ENCODE data around the gene DMRTA2.

Gene DMRTA2

DNA sequence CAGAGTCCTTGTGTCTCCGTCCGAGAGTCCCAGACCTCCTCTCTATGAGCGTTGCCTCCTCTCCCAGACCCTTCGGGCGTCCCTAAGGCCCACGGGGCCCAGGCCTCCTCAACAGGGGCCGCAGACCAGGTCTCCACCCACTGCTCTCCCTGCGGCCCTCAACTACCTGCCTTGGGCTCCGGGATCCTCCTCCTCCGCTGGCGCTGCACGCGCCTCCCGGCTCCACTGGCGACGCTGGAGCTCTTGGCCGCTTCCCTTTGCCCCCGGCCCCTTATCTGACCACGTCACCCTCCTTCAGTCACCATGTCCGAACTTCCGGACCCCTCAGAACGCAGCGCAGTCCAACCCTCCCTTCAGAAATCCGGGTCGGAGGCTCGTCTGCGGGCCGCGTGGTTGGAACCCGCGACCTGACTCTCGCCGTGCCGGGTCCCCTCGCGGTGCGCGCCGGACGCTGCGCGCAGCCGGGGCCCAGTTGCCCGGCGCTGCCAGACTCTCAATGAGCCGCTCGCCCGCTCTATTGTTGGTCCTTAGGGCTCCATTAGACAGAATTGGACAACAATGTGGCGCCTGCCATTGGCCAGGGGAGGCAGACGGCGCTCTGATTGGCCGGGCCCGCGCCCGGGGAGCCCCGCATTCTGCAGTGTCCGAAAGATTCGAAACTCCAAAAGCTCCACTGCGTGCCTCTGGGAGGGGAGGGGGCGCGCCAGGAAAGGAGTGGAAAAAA lies at the start of gene DMRTA2:
DMRTA2 (minus strand) TSS at position 498 of the 724 bp plus-strand sequence. CDS start 1,907 bp downstream, outside the sequence.
- peak; percentile 78 for DNase-seq

- DNase-seq, result no peak
These were observed 48.7 kb upstream of the DMRTA2 start for GRCh38 chr1:50471967-50472366.

- no peak for DNase-seq
These were observed 39.7 kb upstream of the DMRTA2 start for GRCh38 chr1:50462964-50463363.

DNA sequence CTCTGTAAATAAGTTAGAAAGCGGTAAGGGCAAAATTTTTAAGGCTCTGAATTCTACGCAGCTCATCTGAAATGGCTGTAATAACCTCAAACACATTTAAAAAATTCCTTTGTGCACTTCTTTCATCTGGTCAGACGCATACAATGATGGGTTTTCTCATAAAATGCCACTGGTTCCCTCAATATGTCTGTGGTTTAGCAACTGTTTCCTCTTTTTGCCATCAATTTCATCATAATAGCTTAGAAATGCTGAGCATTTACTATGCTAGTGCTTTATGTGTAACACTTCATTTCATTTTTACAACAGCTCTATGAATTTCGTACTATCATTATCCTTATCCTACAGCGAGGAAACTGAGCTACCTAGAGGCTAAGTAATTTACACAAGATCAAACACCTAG lies 35.3 kb upstream of the DMRTA2 start:
- DNase-seq, result no peak

- no peak for DNase-seq
These were observed 31.7 kb upstream of the DMRTA2 start for GRCh38 chr1:50454911-50455310.

GRCh38 chr1:50453266-50453665 lies 30.0 kb upstream of the DMRTA2 start:
- DNase-seq, result no peak

- no peak for DNase-seq
These were observed 29.5 kb upstream of the DMRTA2 start for GRCh38 chr1:50452700-50453099.

DNA sequence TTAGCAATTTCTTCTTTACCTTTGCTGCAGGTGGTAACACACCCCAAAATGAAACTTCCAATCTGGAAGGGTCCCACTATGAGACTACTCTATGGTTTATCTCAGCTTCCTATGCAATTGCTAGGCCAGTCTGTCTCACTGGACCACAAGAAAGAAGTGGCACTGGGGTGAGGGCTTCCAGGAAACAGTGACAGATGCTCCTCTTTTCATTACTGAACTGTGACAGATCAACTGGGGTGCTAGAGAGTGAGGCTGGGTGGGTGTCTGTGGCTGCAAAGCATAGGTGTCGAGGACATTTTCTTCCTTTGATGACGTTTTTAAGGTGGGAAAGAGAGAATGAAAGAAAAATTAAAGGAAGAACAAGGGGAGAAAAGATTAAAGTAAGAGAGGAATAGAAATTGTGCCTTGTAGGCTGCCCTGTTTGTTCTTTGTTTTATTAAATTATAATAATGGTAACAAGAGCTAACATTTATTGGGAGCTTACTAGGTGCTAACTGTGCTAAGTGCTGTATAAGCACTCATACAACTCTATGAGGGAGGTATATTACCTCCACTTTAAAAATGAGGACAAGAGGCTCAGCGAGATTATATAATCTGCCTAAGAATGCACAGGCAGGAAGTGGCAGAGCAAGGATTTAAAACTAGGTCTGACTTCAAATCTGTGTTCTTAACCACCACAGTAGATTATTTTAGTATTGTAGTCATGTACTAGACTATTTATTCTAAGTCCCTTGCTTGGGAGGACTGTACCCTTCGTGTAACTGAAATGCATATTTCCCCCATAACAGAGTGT lies 27.8 kb upstream of the DMRTA2 start:
- DNase-seq, result no peak

- no peak for DNase-seq
These were observed 24.7 kb upstream of the DMRTA2 start for GRCh38 chr1:50447961-50448360.

GRCh38 chr1:50441183-50441582 lies 17.9 kb upstream of the DMRTA2 start:
- DNase-seq, result no peak

- no peak for DNase-seq
These were observed 15.7 kb upstream of the DMRTA2 start for GRCh38 chr1:50438945-50439344.

GRCh38 chr1:50436489-50436888 lies 13.2 kb upstream of the DMRTA2 start:
- no peak for DNase-seq

DNA sequence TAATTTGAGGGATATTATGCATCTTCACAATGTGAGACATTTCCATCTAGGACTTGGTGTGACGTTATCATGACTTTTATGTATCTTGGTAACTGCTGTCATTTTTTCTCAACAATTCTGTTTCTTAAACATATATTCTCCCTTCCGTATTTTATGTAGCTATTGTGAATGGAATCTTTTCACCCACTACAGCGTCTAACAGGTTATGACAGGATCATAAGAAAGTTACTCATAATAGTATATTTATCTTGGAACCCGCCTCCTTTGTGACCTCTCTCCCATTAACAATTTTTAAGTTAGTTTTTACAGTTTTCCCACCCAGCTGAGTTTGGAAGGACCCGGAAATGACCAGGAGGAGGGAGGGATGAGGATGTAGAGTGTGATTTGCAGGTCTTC lies 6.8 kb upstream of the DMRTA2 start:
- DNase-seq, result no peak

- no peak for DNase-seq
These were observed 4.9 kb upstream of the DMRTA2 start for GRCh38 chr1:50427818-50428779.

GRCh38 chr1:50427086-50427817 lies 4.0 kb upstream of the DMRTA2 start:
- no peak for DNase-seq

GRCh38 chr1:50426702-50427085 lies 3.5 kb upstream of the DMRTA2 start:
- no peak for DNase-seq

DNA sequence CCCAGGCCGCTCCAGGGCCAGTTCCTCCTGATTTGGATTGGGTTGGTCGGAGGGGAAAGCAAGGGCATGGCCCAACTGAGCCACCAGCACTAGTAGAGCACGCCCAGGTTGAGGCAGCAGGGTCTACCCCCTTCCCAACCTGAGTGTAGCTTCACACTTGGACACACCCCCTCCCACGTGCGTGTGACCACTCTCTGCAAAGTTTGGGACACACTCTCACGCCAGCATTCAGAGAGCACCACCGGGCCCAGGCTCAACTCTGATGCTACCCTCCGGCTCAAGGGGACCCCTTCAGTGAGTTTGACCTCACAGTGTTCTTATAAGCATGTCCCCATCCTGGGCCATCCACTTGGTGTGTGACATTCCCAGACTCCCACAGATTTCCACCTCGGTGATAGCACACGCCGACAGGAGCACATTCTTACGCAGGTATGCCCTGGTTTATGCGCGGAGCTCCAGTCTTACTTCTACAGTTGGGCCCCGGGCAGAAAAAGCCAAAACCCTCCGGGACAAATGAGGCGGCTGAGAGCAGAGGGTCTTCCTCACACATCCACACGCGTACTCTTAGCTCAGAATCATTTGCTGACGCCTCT lies 3.0 kb upstream of the DMRTA2 start:
- DNase-seq, result no peak

DNA sequence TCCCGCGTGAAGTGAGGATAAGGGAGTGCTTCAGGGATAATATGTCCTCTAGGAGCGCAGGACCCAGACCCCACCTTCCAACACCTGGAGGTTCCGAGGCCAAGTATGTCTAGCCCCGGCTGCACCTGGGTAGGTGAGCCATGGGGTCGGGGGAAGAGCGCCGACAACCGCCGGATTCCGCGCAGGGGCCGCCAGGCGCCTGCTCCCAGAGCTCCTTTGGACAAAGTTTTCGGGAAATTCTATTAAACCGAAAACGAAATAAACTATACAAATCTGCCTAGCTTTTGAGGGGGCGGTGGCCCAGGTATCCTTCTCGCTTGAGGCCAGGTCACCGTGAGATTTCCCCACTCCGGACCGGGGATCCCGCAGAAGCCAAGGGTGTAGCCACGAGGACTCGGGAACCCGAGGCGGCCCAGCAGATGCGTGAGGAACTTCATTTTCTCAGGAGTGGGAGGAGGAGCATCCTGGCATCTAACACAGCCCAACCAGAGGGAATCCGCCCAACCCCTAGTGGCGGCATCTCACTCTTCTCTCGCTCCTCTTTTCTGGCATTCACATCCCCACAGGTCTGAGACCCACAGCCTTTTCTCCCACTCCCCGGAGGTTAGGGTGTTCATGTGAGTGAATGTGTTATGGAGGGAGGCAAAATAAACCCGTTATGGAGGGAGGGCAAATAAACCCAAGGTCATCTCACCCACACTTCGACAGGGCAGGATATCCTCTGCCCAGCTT lies 2.3 kb upstream of the DMRTA2 start:
- DNase-seq, result no peak

DNA sequence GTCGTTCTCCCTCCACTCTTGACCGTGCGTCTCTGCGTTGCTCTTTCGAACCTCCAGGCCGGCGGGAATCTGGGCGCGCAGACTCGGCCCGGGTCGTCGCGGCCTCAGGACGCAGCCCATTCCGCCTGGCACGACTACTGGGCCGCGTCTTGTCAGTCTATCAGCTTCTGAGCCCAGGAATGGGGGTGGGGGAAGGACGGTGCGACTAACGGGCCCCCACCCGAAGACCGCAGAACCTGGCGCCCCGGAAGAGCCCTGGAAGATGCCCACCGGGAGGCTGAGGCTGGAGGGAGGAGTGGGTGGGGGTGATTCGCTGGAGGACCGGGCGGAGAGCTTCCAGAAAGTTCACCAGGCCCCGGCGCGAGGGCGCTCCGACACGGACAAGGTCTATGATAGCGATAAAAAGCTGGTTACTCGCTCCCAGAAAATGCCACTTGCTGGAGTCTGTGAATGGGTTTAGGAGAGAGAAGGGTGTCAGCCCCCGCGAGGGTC lies 1.7 kb upstream of the DMRTA2 start:
- no peak for DNase-seq

GRCh38 chr1:50424045-50424883 lies 1.0 kb upstream of the DMRTA2 start:
- DNase-seq, result no peak

All from NCI-H2171 (cell line).